Measurements from ENCODE around the gene MCM3.

- TF ChIP-seq POLR2A (IDR thresholded peaks at IDR 0.05) (no peak), CTCF (IDR thresholded peaks at IDR 0.05) (no peak)
Measured at GRCh38 chr6:52251113-52251512, 33.4 kb downstream of the MCM3 start.
